ENCODE data around the gene KCNS3.

Gene KCNS3

GRCh38 chr2:17878281-17879136 is at the start of gene KCNS3:
TSS of gene KCNS3 (plus strand) at chr2:17878667. CDS start at chr2:17931009, 52,342 bp downstream.
- peak; percentile 13 for DNase-seq (ENCODE audit: low read depth)

- DNase-seq (ENCODE audit: low read depth), result peak; percentile 63
These were observed 48.1 kb upstream of the KCNS3 start for GRCh38 chr2:17830053-17831034.

- DNase-seq (ENCODE audit: low read depth), result no peak
These were observed 43.0 kb upstream of the KCNS3 start for GRCh38 chr2:17835516-17835915.

- DNase-seq (ENCODE audit: low read depth), result no peak
These were observed 38.5 kb upstream of the KCNS3 start for GRCh38 chr2:17839959-17840358.

GRCh38 chr2:17843457-17843856 is 35.0 kb upstream of the KCNS3 start:
- no peak for DNase-seq (ENCODE audit: low read depth)

- DNase-seq (ENCODE audit: low read depth), result no peak
These were observed 32.7 kb upstream of the KCNS3 start for GRCh38 chr2:17845806-17846205.

GRCh38 chr2:17846676-17847075 is 31.8 kb upstream of the KCNS3 start:
- DNase-seq (ENCODE audit: low read depth), result no peak

- no peak for DNase-seq (ENCODE audit: low read depth)
These were observed 31.2 kb upstream of the KCNS3 start for GRCh38 chr2:17847236-17847635.

- DNase-seq (ENCODE audit: low read depth), result no peak
These were observed 29.2 kb upstream of the KCNS3 start for GRCh38 chr2:17849275-17849674.

GRCh38 chr2:17850151-17850550 is 28.3 kb upstream of the KCNS3 start:
- DNase-seq (ENCODE audit: low read depth), result no peak

GRCh38 chr2:17851731-17852585 is 26.5 kb upstream of the KCNS3 start:
- peak; percentile 56 for DNase-seq (ENCODE audit: low read depth)

- no peak for DNase-seq (ENCODE audit: low read depth)
These were observed 24.7 kb upstream of the KCNS3 start for GRCh38 chr2:17853799-17854198.

GRCh38 chr2:17857021-17857420 is 21.4 kb upstream of the KCNS3 start:
- DNase-seq (ENCODE audit: low read depth), result peak; percentile 22

- DNase-seq (ENCODE audit: low read depth), result no peak
These were observed 20.4 kb upstream of the KCNS3 start for GRCh38 chr2:17858064-17858463.

GRCh38 chr2:17863539-17863938 is 14.9 kb upstream of the KCNS3 start:
- DNase-seq (ENCODE audit: low read depth), result no peak

GRCh38 chr2:17864676-17865075 is 13.8 kb upstream of the KCNS3 start:
- DNase-seq (ENCODE audit: low read depth), result no peak

- DNase-seq (ENCODE audit: low read depth), result no peak
These were observed 11.3 kb upstream of the KCNS3 start for GRCh38 chr2:17867133-17867532.

- DNase-seq (ENCODE audit: low read depth), result no peak
These were observed 9.3 kb upstream of the KCNS3 start for GRCh38 chr2:17869128-17869527.

GRCh38 chr2:17871639-17872038 is 6.8 kb upstream of the KCNS3 start:
- DNase-seq (ENCODE audit: low read depth), result no peak

- DNase-seq (ENCODE audit: low read depth), result no peak
These were observed 5.4 kb upstream of the KCNS3 start for GRCh38 chr2:17873021-17873420.

GRCh38 chr2:17876590-17876989 is 1.9 kb upstream of the KCNS3 start:
- DNase-seq (ENCODE audit: low read depth), result no peak

- no peak for DNase-seq (ENCODE audit: low read depth)
These were observed 621 bp upstream of the KCNS3 start for GRCh38 chr2:17877811-17878280.

All from stromal cell of bone marrow (primary cell).